H9 (cell line): ENCODE measurements around the gene TMEM91. TPM values are rescaled to one million over a fixed set of nuclear protein-coding genes. Genes with fewer than 3 reads are reported as not detected.
A peak's percentile ranks its signal among the peaks of the same experiment; 100 is the strongest.
"Not testable (repeated sequence)": the region's sequence is repeated elsewhere in the genome, so short reads cannot be mapped to it uniquely, and the experiment has no call there.

Source experiments
- DNase-seq: peaks from one replicate; pipeline ENCODE4 v3.0.0-alpha.2; 2017
- H2AFZ ChIP-seq: one replicate; pipeline ENCODE4 v1.6.1; 2013; ENCODE audit warnings: mild to moderate bottlenecking, low read length, control low read depth, moderate library complexity
- H2AK5ac ChIP-seq: 2 replicates; pipeline ENCODE4 v1.6.1; 2013; ENCODE audit warnings: low read length, control low read depth, mixed read lengths; ENCODE audit not compliant: insufficient read length
- H2BK120ac ChIP-seq: one replicate; pipeline ENCODE4 v1.6.1; 2013; ENCODE audit warnings: low read depth, mild to moderate bottlenecking, low read length, control low read depth, inconsistent platforms; ENCODE audit not compliant: poor library complexity, severe bottlenecking
- H2BK12ac ChIP-seq: 2 replicates; pipeline ENCODE4 v1.6.1; 2013; ENCODE audit warnings: low read length, control low read depth, mixed read lengths, low read depth; ENCODE audit not compliant: insufficient read length
- H2BK15ac ChIP-seq: 2 replicates; pipeline ENCODE4 v1.6.1; 2013; ENCODE audit warnings: low read depth, low read length, control low read depth
- H2BK20ac ChIP-seq: one replicate; pipeline ENCODE4 v1.6.1; 2013; ENCODE audit warnings: low read depth, mild to moderate bottlenecking, low read length, control low read depth, inconsistent platforms; ENCODE audit not compliant: poor library complexity, severe bottlenecking
- H2BK5ac ChIP-seq: 2 replicates; pipeline ENCODE4 v1.6.1; 2013; ENCODE audit warnings: low read length, control low read depth, mixed read lengths; ENCODE audit not compliant: insufficient read length
- H3K14ac ChIP-seq: 2 replicates; pipeline ENCODE4 v1.6.1; 2013; ENCODE audit warnings: low read length, control low read depth; ENCODE audit not compliant: insufficient read depth
- H3K18ac ChIP-seq: 2 replicates; pipeline ENCODE4 v1.6.1; 2013; ENCODE audit warnings: low read depth, mild to moderate bottlenecking, mixed read lengths, low read length, control low read depth; ENCODE audit not compliant: insufficient read length
- H3K23ac ChIP-seq: 2 replicates; pipeline ENCODE4 v1.6.1; 2013; ENCODE audit warnings: low read length, control low read depth, mixed read lengths, low read depth; ENCODE audit not compliant: insufficient read length
- H3K23me2 ChIP-seq: 2 replicates; pipeline ENCODE4 v1.6.1; 2013; ENCODE audit warnings: low read depth, mild to moderate bottlenecking, mixed read lengths, low read length, control low read depth; ENCODE audit not compliant: insufficient read length, poor library complexity, severe bottlenecking
- H3K27ac ChIP-seq: 2 replicates; pipeline ENCODE4 v1.5.1; 2013; ENCODE audit warnings: low read length, control low read depth, mixed read lengths, low read depth; ENCODE audit not compliant: insufficient read length
- H3K27me3 ChIP-seq: 2 replicates; pipeline ENCODE4 v1.6.1; 2013; ENCODE audit warnings: low read length, control low read depth, inconsistent platforms; ENCODE audit not compliant: insufficient read depth
- H3K4ac ChIP-seq: 2 replicates; pipeline ENCODE4 v1.6.1; 2013; ENCODE audit warnings: low read depth, mild to moderate bottlenecking, control low read depth, inconsistent platforms, low read length, moderate library complexity
- H3K4me1 ChIP-seq: 2 replicates; pipeline ENCODE4 v1.6.1; 2013; ENCODE audit warnings: low read length, control low read depth, inconsistent platforms; ENCODE audit not compliant: insufficient read depth
- H3K4me2 ChIP-seq: 2 replicates; pipeline ENCODE4 v1.6.1; 2013; ENCODE audit warnings: low read length, control low read depth, mixed read lengths; ENCODE audit not compliant: insufficient read length, insufficient read depth
- H3K56ac ChIP-seq: 2 replicates; pipeline ENCODE4 v1.6.1; 2013; ENCODE audit warnings: low read depth, mild to moderate bottlenecking, mixed read lengths, low read length, control low read depth; ENCODE audit not compliant: insufficient read length
- H3K79me1 ChIP-seq: 2 replicates; pipeline ENCODE4 v1.6.1; 2013; ENCODE audit warnings: low read depth, mild to moderate bottlenecking, moderate library complexity, low read length, control low read depth, inconsistent platforms; ENCODE audit not compliant: insufficient read depth, poor library complexity, severe bottlenecking
- H3K79me2 ChIP-seq: 2 replicates; pipeline ENCODE4 v1.6.1; 2013; ENCODE audit warnings: low read length, control low read depth, inconsistent platforms; ENCODE audit not compliant: insufficient read depth
- H3K9ac ChIP-seq: 2 replicates; pipeline ENCODE4 v1.6.1; 2013; ENCODE audit warnings: low read length, control low read depth, mixed read lengths; ENCODE audit not compliant: insufficient read length; ENCODE audit errors: extremely low read depth
- H3K9me3 ChIP-seq: one replicate; pipeline ENCODE4 v1.6.1; 2013; ENCODE audit warnings: low read depth, low read length, inconsistent platforms; ENCODE audit not compliant: control insufficient read depth
- H3T11ph ChIP-seq: one replicate; pipeline ENCODE4 v1.6.1; 2013; ENCODE audit warnings: mild to moderate bottlenecking, low read length, control low read depth, inconsistent platforms
- H4K20me1 ChIP-seq: one replicate; pipeline ENCODE4 v1.6.1; 2013; ENCODE audit not compliant: control insufficient read depth, insufficient read length, insufficient read depth
- H4K5ac ChIP-seq: 2 replicates; pipeline ENCODE4 v1.6.1; 2013; ENCODE audit warnings: low read depth, mild to moderate bottlenecking, mixed read lengths, low read length, control low read depth; ENCODE audit not compliant: insufficient read length
- H4K8ac ChIP-seq: replicated peaks from 2 replicates; pipeline ENCODE4 v1.6.1; 2013; ENCODE audit warnings: low read length, control low read depth, mixed read lengths, low read depth; ENCODE audit not compliant: insufficient read length
- H4K91ac ChIP-seq: 2 replicates; pipeline ENCODE4 v1.6.1; 2013; ENCODE audit warnings: low read depth, mild to moderate bottlenecking, moderate library complexity, mixed read lengths, low read length, control low read depth; ENCODE audit not compliant: insufficient read length
- H3K27ac Mint-ChIP-seq, 3 experiments: 2 replicates in 2 of 3; 3 replicates in 1 of 3; pipeline ENCODE4 v1.8.0; 2020 to 2021; ENCODE audit warnings: mixed read lengths in 3 of 3, mild to moderate bottlenecking in 1 of 3, moderate library complexity in 1 of 3
- H3K27me3 Mint-ChIP-seq: 2 replicates; pipeline ENCODE4 v1.8.0; 2021; ENCODE audit warnings: low read depth, mild to moderate bottlenecking, moderate library complexity, mixed read lengths
- H3K36me3 Mint-ChIP-seq, 3 experiments: 2 replicates in 2 of 3; 3 replicates in 1 of 3; pipeline ENCODE4 v1.8.0; 2020 to 2021; ENCODE audit warnings: low read depth in 3 of 3, mixed read lengths in 3 of 3; ENCODE audit not compliant: insufficient read depth in 1 of 3
- H3K4me1 Mint-ChIP-seq, 2 experiments: 2 replicates each; pipeline ENCODE4 v1.8.0; 2020; ENCODE audit warnings: mixed read lengths in 2 of 2
- H3K4me3 Mint-ChIP-seq, 2 experiments: 2 replicates in 1 of 2; 3 replicates in 1 of 2; pipeline ENCODE4 v1.8.0; 2020 to 2021; ENCODE audit warnings: mild to moderate bottlenecking in 2 of 2, mixed read lengths in 2 of 2, moderate library complexity in 1 of 2
- H3K9me3 Mint-ChIP-seq, 2 experiments: 2 replicates in 1 of 2; 3 replicates in 1 of 2; pipeline ENCODE4 v1.8.0; 2020; ENCODE audit warnings: mild to moderate bottlenecking in 2 of 2, mixed read lengths in 2 of 2, moderate library complexity in 1 of 2
- WGBS: extraction: QIAGEN DNeasy Blood & Tissue Kit; methylation state at CpG from one replicate; pipeline ENCODE4 v1.1.7; 2013; ENCODE audit warnings: missing lambda C conversion rate, low lambda C conversion rate, mixed read lengths; ENCODE audit not compliant: insufficient read length; ENCODE audit errors: extremely low coverage; 5-methylcytosine and 5-hydroxymethylcytosine counted together
- total RNA-seq: library from RNA; stranded (reverse); gene quantifications from 2 replicates; pipeline ENCODE4 v1.2.1, GENCODE V29; 2021
- TF ChIP-seq, protein P1 (sequence below): fragments of 200-600 bp; sonication (generic); conservative IDR thresholded peaks from 3 replicates; pipeline ENCODE4 v1.8.0; 2021; ENCODE audit warnings: antibody characterized with exemption, mild to moderate bottlenecking

TMEM91 gene
- total RNA-seq, 1 experiment from 2014 or later = 5.7 TPM

DNA sequence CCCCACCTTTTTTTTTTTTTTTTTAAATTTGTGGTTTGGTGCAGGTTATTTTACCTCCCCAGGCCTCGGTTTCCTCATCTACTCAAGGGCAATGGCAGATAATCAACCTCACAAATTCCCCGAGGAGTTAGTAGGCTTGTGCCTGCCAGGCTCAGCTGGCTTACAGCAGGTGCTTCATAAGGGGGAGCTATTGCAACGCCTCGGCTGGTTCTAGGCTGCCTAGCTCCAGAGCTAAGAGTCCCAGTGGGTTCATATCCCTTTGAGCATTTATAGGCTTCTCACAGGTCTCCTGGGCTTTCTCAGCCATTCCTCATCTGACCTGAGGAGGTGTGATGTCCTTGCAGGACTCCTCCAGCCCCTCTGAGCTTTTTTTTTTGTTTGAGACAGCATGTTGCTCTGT, 31.9 kb downstream of the TMEM91 start:
- Histone ChIP-seq H3K56ac (no peak overlapping the region), H3K79me1 (no peaks in the 10 kb centered on the region), H2BK120ac (no peak overlapping the region), H3K4me1 (no peaks in the 10 kb centered on the region; the same call in 1 of the 2 replicates), H3K23ac (no peak overlapping the region), H3K9ac (no peak overlapping the region), H4K5ac (no peak overlapping the region), H3K4ac (no peak overlapping the region), H3K4me2 (no peak overlapping the region), H3K9me3 (no peaks in the 10 kb centered on the region), H2AFZ (no peak overlapping the region), H4K20me1 (peaks cover 3% of the 10 kb centered on the region), H2BK15ac (no peak overlapping the region), H2BK12ac (no peak overlapping the region), H2BK20ac (no peak overlapping the region), H3K27me3 (no peaks in the 10 kb centered on the region), H2AK5ac (no peak overlapping the region), H4K8ac (no peak overlapping the region), H3K14ac (no peak overlapping the region), H3K27ac (no peak overlapping the region), H4K91ac (no peak overlapping the region), H3K18ac (no peak overlapping the region), H2BK5ac (no peak overlapping the region), H3T11ph (no peak overlapping the region), H3K79me2 (no peaks in the 10 kb centered on the region), H3K23me2 (peaks cover 3% of the 10 kb centered on the region)
- Mint-ChIP-seq H3K36me3 (peaks cover 0 to 7% (median 4%) of the 10 kb centered on the region in 3 experiments; a peak in 2 of 7 replicates), H3K4me3 (no peak overlapping the region), H3K4me1 (peaks cover 7 to 18% of the 10 kb centered on the region in 2 experiments), H3K9me3 (no peaks in the 10 kb centered on the region), H3K27ac (no peak overlapping the region), H3K27me3 (no peaks in the 10 kb centered on the region)
- peak; percentile 45 for DNase-seq
- TF ChIP-seq, protein P1, sequence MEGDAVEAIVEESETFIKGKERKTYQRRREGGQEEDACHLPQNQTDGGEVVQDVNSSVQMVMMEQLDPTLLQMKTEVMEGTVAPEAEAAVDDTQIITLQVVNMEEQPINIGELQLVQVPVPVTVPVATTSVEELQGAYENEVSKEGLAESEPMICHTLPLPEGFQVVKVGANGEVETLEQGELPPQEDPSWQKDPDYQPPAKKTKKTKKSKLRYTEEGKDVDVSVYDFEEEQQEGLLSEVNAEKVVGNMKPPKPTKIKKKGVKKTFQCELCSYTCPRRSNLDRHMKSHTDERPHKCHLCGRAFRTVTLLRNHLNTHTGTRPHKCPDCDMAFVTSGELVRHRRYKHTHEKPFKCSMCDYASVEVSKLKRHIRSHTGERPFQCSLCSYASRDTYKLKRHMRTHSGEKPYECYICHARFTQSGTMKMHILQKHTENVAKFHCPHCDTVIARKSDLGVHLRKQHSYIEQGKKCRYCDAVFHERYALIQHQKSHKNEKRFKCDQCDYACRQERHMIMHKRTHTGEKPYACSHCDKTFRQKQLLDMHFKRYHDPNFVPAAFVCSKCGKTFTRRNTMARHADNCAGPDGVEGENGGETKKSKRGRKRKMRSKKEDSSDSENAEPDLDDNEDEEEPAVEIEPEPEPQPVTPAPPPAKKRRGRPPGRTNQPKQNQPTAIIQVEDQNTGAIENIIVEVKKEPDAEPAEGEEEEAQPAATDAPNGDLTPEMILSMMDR = peak; percentile 43; the same call in 2 of the 3 replicates
- WGBS = no CpG with 5 or more reads among the region's 4 CpGs

DNA sequence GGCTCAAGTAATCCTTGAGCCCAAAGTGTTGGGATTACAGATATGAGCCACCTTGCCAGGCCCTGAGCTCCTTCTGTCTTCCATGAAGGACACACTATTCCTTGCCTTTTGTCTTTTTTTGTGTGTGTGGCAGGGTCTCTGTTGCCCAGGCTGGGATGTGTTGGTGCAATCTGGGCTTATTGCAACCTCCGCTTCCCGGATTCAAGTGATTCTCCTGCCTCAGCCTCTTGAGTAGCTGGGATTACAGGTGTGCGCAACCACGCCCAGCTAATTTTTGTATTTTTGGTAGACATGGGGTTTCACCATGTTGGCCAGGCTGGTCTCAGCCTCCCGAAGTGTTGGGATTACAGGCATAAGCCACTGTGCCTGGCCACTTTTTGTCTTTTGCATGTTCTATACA, 32.5 kb downstream of the TMEM91 start:
- H3K18ac ChIP-seq, H3K9me3 ChIP-seq, H4K20me1 ChIP-seq, H3K27ac ChIP-seq, H2BK5ac ChIP-seq, H3K56ac ChIP-seq, H2BK120ac ChIP-seq, H3K14ac ChIP-seq, H3K27me3 ChIP-seq, H3K9me3 Mint-ChIP-seq, H3K4ac ChIP-seq, H2BK20ac ChIP-seq, H4K8ac ChIP-seq, H3K4me1 ChIP-seq, H2BK15ac ChIP-seq, H4K5ac ChIP-seq, H2BK12ac ChIP-seq, H3K79me2 ChIP-seq, H3K9ac ChIP-seq, H3K27ac Mint-ChIP-seq, H3K23ac ChIP-seq, H3K23me2 ChIP-seq, H3K4me2 ChIP-seq, H2AK5ac ChIP-seq, H3T11ph ChIP-seq, H4K91ac ChIP-seq, H3K27me3 Mint-ChIP-seq, H2AFZ ChIP-seq, H3K79me1 ChIP-seq, H3K4me3 Mint-ChIP-seq, DNase-seq: not testable (repeated sequence)
- WGBS = no CpG with 5 or more reads among the region's 5 CpGs
- Mint-ChIP-seq H3K4me1 (peaks cover 7 to 18% of the 10 kb centered on the region in 2 experiments), H3K36me3 (peaks cover 0 to 10% (median 7%) of the 10 kb centered on the region in 3 experiments; a peak in 3 of 7 replicates)
